ENCODE data around the gene GMPPA. TPM values are rescaled to one million over a fixed set of nuclear protein-coding genes. Genes with fewer than 3 reads are reported as not detected.

Gene GMPPA
- total RNA-seq, 1 experiment from 2014 or later: 78.1 TPM

DNA sequence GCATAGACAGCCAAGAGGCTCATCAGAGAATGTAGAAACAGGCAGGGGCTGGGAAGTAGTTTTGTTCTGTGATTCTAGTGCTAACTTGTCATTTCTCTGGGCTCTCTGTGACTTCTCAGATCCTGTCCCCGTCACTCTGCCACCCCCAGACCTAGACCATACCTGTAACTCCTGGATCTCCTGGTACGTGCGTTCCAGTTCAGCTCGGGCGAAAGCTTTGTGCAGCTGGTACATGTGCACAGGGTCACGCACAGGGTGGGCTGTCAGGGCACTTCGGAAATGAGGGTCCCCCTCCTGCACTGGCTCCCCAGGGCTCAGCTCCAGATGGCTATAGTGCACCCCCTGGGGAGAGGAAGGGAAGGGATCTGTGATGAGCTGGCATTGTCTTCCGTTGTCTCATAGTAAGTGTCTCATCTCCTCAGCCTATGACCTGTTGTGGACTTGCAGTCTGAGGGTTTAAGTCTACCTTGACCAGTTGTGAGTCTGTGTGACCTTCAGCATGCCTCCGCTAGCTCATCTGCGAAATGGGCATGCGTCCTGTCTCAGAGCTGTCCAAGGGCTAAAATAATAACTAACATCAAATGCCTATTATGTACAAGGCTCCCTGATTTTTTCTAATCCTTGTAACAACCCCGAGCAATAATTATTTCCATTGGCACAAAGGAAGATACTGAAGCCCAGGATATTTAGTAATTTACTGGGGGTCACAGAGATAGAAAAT is 42.3 kb downstream of the GMPPA start:
- DNase-seq (no peak), ATAC-seq (no peak)
- no peaks in the 10 kb centered on the region for H3K9me3 ChIP-seq (ENCODE audit: low read length)
- no TSS peak for BruUV-seq (replicated peaks)
- H3F3A ChIP-seq (ENCODE audit: low read length, unreplicated experiment): no peaks in the 10 kb centered on the region
- no peaks in the 10 kb centered on the region for H3K9me2 ChIP-seq (replicated peaks; ENCODE audit: low read length)
- H3K4me3 ChIP-seq (ENCODE audit: low read length): no peak overlapping the region
- peaks cover 7% of the 10 kb centered on the region; the same call in 1 of the 2 replicates for H3K4me1 ChIP-seq (ENCODE audit: insufficient read depth, low read length)
- H3K9ac ChIP-seq (ENCODE audit: low read length): no peak overlapping the region
- no peaks in the 10 kb centered on the region for H3K27me3 ChIP-seq (ENCODE audit: low read length)
- no peak overlapping the region for H2AFZ ChIP-seq (ENCODE audit: low read length)
- no peak for TF ChIP-seq EZH2 (IDR thresholded peaks at IDR 0.05; ENCODE audit: low read length, unreplicated experiment)
- TF ChIP-seq EZH2phosphoT487 (IDR thresholded peaks at IDR 0.05; ENCODE audit: borderline replicate concordance, low read length): no peak
- TF ChIP-seq, protein P1, sequence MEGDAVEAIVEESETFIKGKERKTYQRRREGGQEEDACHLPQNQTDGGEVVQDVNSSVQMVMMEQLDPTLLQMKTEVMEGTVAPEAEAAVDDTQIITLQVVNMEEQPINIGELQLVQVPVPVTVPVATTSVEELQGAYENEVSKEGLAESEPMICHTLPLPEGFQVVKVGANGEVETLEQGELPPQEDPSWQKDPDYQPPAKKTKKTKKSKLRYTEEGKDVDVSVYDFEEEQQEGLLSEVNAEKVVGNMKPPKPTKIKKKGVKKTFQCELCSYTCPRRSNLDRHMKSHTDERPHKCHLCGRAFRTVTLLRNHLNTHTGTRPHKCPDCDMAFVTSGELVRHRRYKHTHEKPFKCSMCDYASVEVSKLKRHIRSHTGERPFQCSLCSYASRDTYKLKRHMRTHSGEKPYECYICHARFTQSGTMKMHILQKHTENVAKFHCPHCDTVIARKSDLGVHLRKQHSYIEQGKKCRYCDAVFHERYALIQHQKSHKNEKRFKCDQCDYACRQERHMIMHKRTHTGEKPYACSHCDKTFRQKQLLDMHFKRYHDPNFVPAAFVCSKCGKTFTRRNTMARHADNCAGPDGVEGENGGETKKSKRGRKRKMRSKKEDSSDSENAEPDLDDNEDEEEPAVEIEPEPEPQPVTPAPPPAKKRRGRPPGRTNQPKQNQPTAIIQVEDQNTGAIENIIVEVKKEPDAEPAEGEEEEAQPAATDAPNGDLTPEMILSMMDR (conservative IDR thresholded peaks at IDR 0.05; ENCODE audit: low read depth, low read length): no peak
- H4K20me1 ChIP-seq (ENCODE audit: low read length): no peaks in the 10 kb centered on the region
- peaks cover 14% of the 10 kb centered on the region for H3K79me2 ChIP-seq (ENCODE audit: low read length)
- intact Hi-C loops (cut with micrococcal nuclease): no loop called here
- ChIA-PET CTCF (interaction anchor here (0.5 to 1.0 kb wide), 2 partner anchors 148 to 681 kb away, joined by 3 to 10 read pairs; partner anchors contain the start of gene WNT6), POLR2A (ENCODE audit: unreplicated experiment) (no interaction called here)
- H3K27ac ChIP-seq (ENCODE audit: low read length): no peak overlapping the region
- H3K4me2 ChIP-seq (ENCODE audit: low read length): peak overlapping the region; percentile 92; the same call in 1 of the 2 replicates
- peaks cover 13% of the 10 kb centered on the region for H3K36me3 ChIP-seq (ENCODE audit: low read depth, low read length)

DNA sequence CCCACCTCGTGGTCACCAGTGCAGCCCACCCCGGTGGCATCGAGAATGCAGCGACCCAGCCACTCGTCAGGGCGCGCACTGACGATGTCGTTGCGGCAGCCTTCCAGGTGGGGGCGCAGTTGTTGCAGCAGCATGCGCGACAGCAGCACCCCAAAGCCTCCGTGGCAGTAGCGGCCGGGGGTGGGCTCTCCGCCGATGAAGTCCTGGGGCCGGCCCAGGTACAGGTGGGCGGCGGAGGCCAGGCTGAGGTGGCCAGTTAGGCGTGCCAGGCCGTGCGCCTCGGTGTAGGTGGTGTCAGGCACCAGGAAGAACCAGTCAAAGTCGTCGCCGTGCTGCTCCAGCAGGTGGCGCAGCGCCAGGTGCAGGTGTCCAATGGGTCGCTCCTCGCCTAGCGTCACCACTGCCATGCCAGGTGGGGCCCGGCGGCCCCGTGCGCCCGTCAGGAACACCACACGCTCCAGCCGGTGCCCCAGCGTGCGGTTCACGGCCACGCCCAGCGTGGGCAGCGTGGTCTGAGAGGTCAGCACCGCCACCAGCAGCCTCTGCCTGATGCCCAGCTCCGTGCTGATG is 43.0 kb downstream of the GMPPA start:
- peaks cover 14% of the 10 kb centered on the region for H3K79me2 ChIP-seq (ENCODE audit: low read length)
- CTCF ChIA-PET: interaction anchor here (0.6 to 1.0 kb wide), 2 partner anchors 11 to 147 kb away, joined by 3 to 7 read pairs; no protein-coding TSS in a partner anchor
- peak; percentile 91 for DNase-seq
- H4K20me1 ChIP-seq (ENCODE audit: low read length): no peaks in the 10 kb centered on the region
- no peak for TF ChIP-seq EZH2phosphoT487 (IDR thresholded peaks at IDR 0.05; ENCODE audit: borderline replicate concordance, low read length)
- TF ChIP-seq, protein P1 (conservative IDR thresholded peaks at IDR 0.05; ENCODE audit: low read depth, low read length): peak; percentile 100
- no TSS peak for BruUV-seq (replicated peaks)
- H3K9me2 ChIP-seq (replicated peaks; ENCODE audit: low read length): no peaks in the 10 kb centered on the region
- H3K9me3 ChIP-seq (ENCODE audit: low read length): no peaks in the 10 kb centered on the region
- peak overlapping the region; percentile 92 for H3K4me2 ChIP-seq (ENCODE audit: low read length)
- peaks cover 7% of the 10 kb centered on the region; the same call in 1 of the 2 replicates for H3K4me1 ChIP-seq (ENCODE audit: insufficient read depth, low read length)
- H3K4me3 ChIP-seq (ENCODE audit: low read length): peak overlapping the region; percentile 91
- peak; percentile 23 for ATAC-seq
- peaks cover 13% of the 10 kb centered on the region for H3K36me3 ChIP-seq (ENCODE audit: low read depth, low read length)
- peak overlapping the region; percentile 86; the same call in 1 of the 2 replicates for H3K9ac ChIP-seq (ENCODE audit: low read length)
- H3K27ac ChIP-seq (ENCODE audit: low read length): no peak overlapping the region
- no peaks in the 10 kb centered on the region for H3K27me3 ChIP-seq (ENCODE audit: low read length)
- POLR2A ChIA-PET (ENCODE audit: unreplicated experiment): no interaction called here
- no peaks in the 10 kb centered on the region for H3F3A ChIP-seq (ENCODE audit: low read length, unreplicated experiment)
- H2AFZ ChIP-seq (ENCODE audit: low read length): peak overlapping the region; percentile 51; the same call in 1 of the 2 replicates
- intact Hi-C loops (cut with micrococcal nuclease): no loop called here

Data from PC-3 (cell line).